ENCODE data around the gene TNIP1. TPM values are rescaled to one million over a fixed set of nuclear protein-coding genes. Genes with fewer than 3 reads are reported as not detected.

TNIP1 gene
- polyA plus RNA-seq, 3 donors = 63.4 to 72.3 (median 68.8) TPM

DNA sequence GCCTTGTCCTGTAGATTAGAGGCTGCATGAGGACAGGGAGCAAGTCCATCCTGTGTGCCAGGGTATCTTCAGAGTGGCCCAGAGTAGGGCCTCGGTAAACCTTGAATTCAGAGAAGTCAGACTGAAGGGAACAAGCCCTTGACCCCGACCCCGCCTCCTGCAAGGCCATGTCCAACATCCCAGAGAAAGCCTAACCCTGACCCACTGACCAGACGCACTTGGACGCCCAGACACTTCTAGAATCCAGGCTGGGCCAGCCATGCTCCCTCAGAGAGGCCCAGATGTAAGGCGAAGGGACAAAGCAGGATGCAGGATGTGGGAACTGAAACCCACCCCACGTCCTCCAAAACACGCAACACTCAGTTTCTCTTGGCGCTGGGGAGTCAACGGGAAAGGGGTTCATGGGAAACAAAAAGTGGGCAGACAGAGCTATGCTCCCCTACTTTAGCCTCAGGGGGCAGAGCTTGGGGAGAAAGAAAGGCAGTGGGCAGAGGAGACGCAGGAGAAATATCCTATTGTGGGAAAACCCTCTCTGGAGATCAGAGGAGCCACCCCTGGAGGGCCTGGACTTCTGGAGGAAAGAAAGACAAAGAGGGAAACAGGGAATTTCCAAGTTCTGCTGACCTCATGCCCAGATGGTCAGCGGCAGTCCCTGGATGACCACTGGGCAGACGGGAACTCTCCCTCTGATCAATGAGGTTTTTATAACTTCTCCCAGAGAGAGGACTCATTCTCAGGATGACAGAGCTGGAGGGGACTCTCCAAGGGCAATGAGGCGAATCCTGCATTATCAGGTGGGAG, 13.0 kb downstream of the TNIP1 start:
- DNase-seq (ENCODE audit: low read depth in 3 of 3, low spot score in 2 of 3) = no peak

DNA sequence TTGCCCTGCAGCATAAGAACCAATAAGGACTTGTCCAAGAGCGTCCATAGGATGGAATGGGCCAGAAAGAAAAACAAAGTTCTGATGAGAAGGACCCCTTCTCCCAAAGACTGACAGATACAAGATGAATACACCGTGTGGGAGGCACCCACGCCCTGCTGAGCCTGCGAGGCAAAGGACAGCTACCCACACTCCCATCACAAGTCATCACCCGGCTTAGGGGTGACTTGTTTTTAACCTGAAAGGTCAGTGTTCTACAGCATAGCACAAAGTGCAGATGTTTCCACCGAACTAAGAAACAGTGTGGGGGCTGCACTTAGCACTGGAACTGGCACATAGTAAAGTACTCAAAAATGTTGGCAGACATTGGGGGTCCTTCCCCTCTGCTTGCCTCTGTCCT, 13.9 kb downstream of the TNIP1 start:
- DNase-seq (ENCODE audit: low read depth in 3 of 3, low spot score in 2 of 3) = no peak

GRCh38 chr5:151065609-151066008, 15.2 kb downstream of the TNIP1 start:
- no peak for DNase-seq (ENCODE audit: low read depth in 3 of 3, low spot score in 2 of 3)

DNA sequence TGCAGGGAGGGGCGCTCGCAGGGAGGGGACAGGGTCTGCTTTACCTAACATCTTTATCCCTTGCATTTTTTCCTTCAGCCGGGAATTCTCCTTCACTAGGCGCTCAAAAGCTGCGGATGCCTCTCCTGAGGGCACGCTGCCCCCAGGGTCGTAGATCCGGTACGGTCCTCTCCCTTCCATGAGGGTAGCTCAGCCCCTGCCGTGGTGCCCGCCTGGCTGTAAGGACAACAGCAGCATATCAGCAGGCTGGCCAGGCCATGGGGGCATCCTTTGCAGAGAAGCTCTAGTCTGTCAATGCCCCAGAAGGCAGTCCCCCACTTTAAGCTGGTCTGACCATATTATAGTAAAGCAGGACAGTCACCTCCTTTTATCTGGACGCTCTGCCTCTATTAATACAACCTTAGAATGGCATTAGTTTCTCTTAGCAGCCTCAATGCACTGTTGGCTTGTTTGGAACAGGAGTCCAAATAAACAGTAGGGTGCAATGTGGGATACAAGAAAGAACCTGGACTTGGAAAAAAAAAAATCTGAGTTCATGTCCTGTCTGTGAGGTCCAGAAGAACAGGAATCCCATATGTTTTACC, 15.8 kb downstream of the TNIP1 start:
- no peak for DNase-seq (ENCODE audit: low read depth in 3 of 3, low spot score in 2 of 3)

- DNase-seq (ENCODE audit: low read depth in 3 of 3, low spot score in 2 of 3) = no peak
Measured at GRCh38 chr5:151063142-151063989, 17.5 kb downstream of the TNIP1 start.

DNA sequence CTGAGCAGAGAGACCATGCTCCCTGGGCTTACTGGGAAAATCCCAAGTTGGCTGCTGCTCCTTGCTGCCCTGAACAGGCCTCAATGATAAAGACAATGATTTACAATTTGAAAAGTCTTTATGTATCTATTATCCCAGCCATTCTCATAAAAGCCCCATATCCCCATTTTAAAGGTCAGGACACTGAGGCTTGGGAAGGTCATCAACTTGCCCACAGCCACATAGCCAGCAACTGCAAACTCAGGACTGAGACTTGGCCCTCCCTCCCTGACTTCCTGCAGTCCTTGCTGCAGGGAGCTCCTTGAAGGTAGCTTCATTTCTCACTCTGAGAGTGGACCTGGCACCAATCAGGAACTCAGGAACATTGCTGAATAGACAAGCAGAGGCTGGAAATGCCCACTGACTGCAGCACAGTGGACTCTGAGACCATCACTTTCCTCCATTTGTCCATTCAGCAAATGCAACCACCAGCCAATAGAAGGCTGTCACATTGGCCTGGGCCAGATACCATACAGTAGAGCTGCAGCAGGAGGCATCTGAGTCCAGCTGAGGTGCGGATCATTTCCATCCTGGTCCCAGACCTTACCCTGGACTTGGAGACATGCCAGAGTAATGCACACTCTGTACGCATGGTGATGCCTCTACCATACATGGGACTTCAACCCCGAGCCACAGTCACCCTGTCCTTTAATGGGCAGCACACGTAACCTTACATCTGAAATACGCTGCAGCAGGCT, 18.3 kb downstream of the TNIP1 start:
- DNase-seq (ENCODE audit: low read depth in 3 of 3, low spot score in 2 of 3) = no peak

DNA sequence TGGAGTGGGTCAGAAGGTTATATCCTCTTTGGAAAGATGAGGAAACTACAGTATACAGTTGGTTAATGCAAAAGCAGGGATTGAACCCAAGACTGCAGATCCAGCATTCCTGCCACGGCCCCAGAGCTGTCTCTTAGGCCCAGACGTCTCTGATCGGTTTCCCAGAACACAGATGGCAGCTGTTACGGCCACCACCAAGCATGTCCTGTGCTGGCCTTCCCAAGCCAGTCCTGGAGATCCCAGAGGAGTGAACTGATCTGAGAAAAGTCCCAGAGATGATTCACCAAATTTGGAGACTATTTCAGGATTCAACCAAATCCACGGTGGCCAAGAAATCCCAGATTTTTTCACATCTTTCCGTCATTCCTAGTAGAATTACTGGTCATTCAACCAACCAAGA, 20.1 kb downstream of the TNIP1 start:
- DNase-seq (ENCODE audit: low read depth in 3 of 3, low spot score in 2 of 3) = no peak

DNA sequence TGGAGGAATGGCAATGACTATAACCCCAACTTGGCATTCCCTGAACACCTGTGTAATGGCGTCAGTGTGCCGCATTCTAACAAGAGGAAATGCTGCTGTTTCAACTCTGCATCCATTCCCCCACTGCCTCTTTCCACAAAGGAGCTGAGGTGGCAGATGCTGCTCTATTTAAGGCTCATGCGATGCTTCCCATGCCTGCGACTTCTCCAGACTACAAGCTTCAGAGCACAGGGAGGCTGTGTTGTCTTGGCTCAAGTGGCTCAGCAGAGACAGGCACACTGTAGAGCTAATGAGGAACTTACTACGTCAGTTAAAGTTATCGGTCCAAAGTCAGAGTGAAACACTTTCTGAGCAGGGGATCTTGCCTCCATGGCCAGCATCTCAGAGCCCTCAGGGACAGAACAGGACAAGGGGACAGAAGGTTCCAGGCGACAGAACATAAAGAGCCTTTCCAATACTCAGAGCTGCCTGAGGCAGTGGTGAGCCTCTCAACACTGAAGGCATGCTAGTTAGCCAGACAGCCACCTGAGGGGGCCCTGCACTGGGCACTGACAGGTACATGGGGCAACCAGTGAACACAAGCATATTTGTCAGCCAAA, 21.8 kb downstream of the TNIP1 start:
- DNase-seq (ENCODE audit: low read depth in 3 of 3, low spot score in 2 of 3) = no peak

DNA sequence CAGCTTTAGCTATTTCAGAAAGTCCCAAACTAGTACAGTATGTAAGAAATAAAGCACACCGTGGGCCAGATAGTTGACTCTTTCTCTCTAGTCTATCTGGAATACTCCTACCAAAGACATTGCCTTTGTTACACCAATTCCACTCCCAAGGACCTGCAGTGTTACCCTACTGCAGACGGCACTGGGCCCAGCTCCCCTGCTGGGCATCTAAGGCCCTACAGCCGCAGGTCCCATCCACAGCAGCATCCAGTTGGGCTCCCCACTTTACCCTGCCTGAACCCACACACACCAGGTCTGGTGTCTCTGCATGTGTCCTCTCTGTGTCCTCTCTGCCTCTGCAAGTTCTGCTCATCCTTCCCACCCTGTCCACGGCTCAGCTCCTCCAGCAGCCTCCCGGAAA, 22.5 kb downstream of the TNIP1 start:
- no peak for DNase-seq (ENCODE audit: low read depth in 3 of 3, low spot score in 2 of 3)

- DNase-seq (ENCODE audit: low read depth in 3 of 3, low spot score in 2 of 3) = no peak
Measured at GRCh38 chr5:151056379-151057325, 24.2 kb downstream of the TNIP1 start.

DNA sequence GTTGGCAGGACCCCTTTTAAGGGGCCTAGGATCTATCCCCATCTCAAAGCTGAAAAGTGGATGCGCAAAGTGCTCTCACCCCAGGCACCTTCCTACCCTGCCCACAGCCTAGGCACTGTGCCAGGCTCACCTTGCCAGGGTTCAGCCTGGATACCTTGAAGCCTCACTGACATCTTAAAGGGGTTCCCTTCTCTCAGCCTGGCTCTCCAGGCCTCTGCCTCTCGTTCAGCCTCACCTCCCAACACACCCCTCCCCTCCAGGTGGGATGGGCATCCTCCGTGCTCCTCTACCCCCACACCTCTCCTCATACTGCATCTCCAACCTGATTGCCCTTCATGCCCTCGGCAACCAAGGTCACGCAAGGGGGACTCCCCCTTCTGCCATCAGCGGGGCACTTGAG, 25.5 kb downstream of the TNIP1 start:
- DNase-seq (ENCODE audit: low read depth in 3 of 3, low spot score in 2 of 3) = no peak

DNA sequence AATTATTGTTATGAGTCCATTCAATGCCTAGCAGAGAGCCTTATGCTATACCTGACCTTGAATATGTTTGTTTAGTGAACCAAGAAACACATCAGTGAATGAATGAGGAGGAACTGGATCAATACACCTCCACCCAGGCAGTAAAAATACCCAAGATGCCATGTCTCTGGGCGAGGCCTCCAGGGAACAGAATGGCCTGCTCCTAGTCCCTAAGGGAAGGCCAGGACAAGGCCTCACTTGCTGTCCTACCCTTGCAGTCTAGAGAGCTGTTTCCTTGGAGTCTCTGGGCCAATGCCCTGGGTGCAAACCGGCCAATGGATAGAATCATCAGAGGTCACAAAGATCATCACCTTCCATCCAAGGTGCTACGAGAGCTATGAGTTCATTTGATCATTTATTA, 26.1 kb downstream of the TNIP1 start:
- no peak for DNase-seq (ENCODE audit: low read depth in 3 of 3, low spot score in 2 of 3)

GRCh38 chr5:151053796-151054462, 26.9 kb downstream of the TNIP1 start:
- DNase-seq (ENCODE audit: low read depth in 3 of 3, low spot score in 2 of 3) = no peak

- no peak for DNase-seq (ENCODE audit: low read depth in 3 of 3, low spot score in 2 of 3)
Measured at GRCh38 chr5:151052836-151053235, 28.0 kb downstream of the TNIP1 start.

- no peak for DNase-seq (ENCODE audit: low read depth in 3 of 3, low spot score in 2 of 3)
Measured at GRCh38 chr5:151051931-151052608, 28.8 kb downstream of the TNIP1 start.

GRCh38 chr5:151051066-151051930, 29.5 kb downstream of the TNIP1 start:
- DNase-seq (ENCODE audit: low read depth in 3 of 3, low spot score in 2 of 3) = peak; percentile 43 to 59 (median 58)

GRCh38 chr5:151048526-151048925, 32.3 kb downstream of the TNIP1 start:
- DNase-seq (ENCODE audit: low read depth in 3 of 3, low spot score in 2 of 3) = no peak

Measured in right renal cortex interstitium (tissue), 3 donors.